ENCODE data around the gene PDZRN3.

DNA sequence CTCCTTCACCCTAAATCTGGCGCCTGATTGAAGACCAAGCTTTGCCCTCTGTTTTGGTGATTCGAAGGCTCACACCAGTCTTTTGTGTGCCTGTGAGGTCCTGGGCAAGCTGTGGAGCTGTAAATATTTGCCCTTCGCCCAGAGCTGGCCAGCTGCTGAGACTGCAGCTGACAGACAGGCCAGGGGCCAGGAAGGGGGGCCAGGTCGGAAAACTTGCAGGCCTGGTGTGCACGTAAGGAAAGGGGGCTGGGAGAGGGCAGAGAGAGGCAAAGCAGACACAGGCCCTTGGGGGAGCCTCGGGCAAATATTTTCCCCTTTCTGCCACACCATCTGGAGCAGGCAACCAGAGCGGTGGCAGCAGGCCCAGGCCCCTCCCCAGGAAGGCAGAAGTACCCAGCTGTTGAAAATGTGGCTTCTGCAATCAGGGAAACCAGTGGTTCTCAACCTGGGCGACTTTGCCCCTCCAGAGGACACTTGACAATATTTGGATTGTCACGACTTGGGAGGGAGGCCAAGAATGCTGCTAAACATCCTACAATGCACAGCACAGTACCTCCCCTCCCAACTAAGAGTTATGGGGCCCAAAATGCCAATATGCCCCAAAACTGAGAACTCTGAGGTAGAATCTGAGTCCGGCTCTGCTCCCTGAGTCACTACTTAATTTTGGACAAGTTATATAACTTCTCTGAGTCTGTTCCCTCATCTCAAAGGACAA, 2.5 kb downstream of the PDZRN3 start:
- TF ChIP-seq CTCF (IDR thresholded peaks at IDR 0.05; ENCODE audit: low read depth, low read length, missing input control) (no peak), JUND (IDR thresholded peaks at IDR 0.05) (no peak), FOXA1 (IDR thresholded peaks at IDR 0.05) (no peak), TAF1 (conservative IDR thresholded peaks at IDR 0.05) (no peak), GABPA (IDR thresholded peaks at IDR 0.05 in 1 of 2, conservative IDR thresholded peaks at IDR 0.05 in 1 of 2) (no peak), EGR1 (IDR thresholded peaks at IDR 0.05; ENCODE audit: low read depth in 2 of 2) (no peak), FOXA2 (IDR thresholded peaks at IDR 0.05) (no peak), YY1 (IDR thresholded peaks at IDR 0.05) (no peak), ATF3 (IDR thresholded peaks at IDR 0.05) (no peak)
